ENCODE results near the gene SLC9A1. TPM values are rescaled to one million over a fixed set of nuclear protein-coding genes. Genes with fewer than 3 reads are reported as not detected.

Gene SLC9A1
- polyA plus RNA-seq, 4 donors = 22.3 to 34.0 (median 23.3) TPM

- no peak for DNase-seq (ENCODE audit: low read depth in 4 of 4, low spot score in 2 of 4)
These were observed 2.7 kb downstream of the SLC9A1 start for GRCh38 chr1:27152004-27152828.

- DNase-seq (ENCODE audit: low read depth in 4 of 4, low spot score in 2 of 4) = no peak
These were observed 4.3 kb downstream of the SLC9A1 start for GRCh38 chr1:27150641-27151040.

- no peak for DNase-seq (ENCODE audit: low read depth in 4 of 4, low spot score in 2 of 4)
These were observed 4.7 kb downstream of the SLC9A1 start for GRCh38 chr1:27150183-27150582.

GRCh38 chr1:27149762-27150113 is 5.2 kb downstream of the SLC9A1 start:
- no peak for DNase-seq (ENCODE audit: low read depth in 4 of 4, low spot score in 2 of 4)

GRCh38 chr1:27149084-27149761 is 5.7 kb downstream of the SLC9A1 start:
- DNase-seq (ENCODE audit: low read depth in 4 of 4, low spot score in 2 of 4) = no peak

DNA sequence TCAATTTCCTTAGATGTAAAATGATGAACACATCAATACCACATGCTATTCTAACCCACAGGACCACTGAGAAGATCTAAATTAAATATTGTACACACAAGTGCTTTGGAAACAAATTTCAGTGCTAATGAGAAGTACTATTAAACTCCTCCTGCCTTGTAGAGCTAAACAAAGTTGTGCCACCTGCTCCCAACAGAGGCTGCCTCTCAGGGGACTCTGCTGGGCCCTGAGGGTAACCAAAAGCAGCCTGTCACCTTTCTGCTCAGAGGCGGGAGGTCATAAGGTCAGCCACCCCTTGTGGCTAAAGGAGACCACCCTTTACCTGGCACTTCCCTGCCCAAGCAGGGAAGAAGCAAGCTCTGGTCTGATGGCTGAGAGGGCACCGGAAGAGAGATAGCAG is 6.3 kb downstream of the SLC9A1 start:
- no peak for DNase-seq (ENCODE audit: low read depth in 4 of 4, low spot score in 2 of 4)

GRCh38 chr1:27147842-27148518 is 6.9 kb downstream of the SLC9A1 start:
- no peak for DNase-seq (ENCODE audit: low read depth in 4 of 4, low spot score in 2 of 4)

DNA sequence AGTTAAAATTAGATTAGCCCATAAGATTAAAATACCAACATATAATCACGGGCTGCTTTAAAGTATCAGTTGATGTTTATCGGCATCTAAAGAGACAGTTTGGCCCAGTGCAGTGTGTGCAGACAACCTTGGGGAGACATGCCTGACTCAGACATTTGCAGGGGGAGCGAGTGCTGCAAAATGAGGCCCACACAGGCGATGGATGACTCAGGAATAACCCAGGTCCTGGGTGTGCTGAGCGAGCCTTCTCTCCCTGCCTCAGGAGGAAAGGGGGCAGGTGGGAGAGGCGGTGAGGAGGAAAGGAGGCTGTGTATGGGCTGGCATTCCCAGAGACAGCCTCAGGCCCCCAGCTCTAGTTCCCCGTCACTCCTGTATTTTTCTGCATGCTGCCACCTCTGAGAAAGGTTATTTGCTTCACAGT is 9.0 kb downstream of the SLC9A1 start:
- DNase-seq (ENCODE audit: low read depth in 4 of 4, low spot score in 2 of 4) = no peak

- no peak for DNase-seq (ENCODE audit: low read depth in 4 of 4, low spot score in 2 of 4)
These were observed 9.8 kb downstream of the SLC9A1 start for GRCh38 chr1:27144920-27145661.

GRCh38 chr1:27144049-27144748 is 10.7 kb downstream of the SLC9A1 start:
- DNase-seq (ENCODE audit: low read depth in 4 of 4, low spot score in 2 of 4) = no peak

DNA sequence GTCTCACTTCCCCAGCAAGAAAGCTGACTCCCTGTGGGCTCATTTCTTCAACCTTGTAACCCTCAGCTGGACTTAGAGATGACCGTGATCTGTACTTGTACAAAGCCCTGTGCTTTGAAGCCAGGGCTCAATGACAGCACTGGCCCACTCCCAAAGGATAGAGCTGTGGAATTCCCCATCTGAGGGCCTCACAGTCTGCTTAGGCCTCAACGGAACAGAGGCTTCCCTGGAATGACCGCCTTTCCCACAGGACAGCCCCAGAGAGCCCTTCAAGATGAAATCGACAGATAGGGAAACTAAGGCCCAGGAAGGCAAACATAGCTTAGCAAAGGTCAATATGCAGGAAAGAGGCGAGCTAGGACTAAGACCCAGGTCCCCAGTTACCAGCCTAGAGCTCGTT is 11.5 kb downstream of the SLC9A1 start:
- DNase-seq (ENCODE audit: low read depth in 4 of 4, low spot score in 2 of 4) = no peak

DNA sequence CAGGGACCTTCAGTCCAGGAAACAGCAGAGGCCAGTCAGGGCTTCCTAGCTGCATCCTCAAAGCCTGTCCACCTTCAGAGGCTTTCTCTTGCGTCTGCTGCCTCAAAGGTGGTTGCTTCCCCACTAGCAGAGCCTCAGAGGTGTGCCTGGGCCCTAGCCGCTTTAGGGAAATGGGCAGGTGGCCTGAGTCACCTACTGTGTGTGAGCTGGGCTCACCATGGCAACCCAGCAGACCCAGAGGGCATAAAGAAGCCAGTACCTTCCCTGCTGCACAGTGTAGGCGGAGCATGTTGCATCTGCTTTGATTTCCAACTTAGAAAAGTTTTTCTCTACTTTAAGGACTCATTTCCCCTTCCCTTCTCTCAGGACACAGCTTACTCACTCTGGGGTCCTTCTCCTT is 12.5 kb downstream of the SLC9A1 start:
- no peak for DNase-seq (ENCODE audit: low read depth in 4 of 4, low spot score in 2 of 4)

DNA sequence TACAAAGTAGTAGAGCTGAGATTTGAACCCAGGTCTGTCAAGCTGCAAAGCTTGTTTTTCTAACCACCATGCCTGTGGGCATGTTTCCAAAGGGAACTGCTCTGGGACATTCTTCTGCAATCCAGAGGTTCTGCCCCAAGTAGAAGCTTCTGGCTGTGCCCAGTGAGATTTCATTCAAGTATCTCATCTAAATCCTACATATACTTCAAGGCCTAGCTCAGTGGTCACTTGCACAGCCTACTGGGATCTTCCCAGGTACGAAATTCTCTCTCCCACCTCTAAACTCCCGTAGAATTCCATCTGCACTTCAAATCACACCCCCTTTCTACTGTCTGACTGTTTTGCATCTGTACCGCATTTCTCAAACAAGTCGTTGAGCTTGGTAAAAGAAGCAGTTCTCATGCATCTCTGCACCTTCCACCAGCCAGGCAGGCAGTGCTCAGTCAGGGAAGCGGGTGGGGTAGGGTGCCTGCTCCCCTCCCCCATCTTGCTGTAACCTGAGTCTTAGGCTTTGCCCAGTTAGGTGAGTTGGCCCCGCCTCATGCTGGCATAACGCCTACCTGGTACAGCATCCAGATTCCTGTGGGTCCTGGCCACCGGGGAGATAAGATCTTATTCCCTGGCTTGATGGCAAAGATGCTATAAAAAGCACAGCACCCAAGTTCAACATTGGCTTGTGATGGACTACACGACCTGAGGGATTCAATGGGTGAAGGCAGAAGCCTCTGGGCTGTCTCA is 13.5 kb downstream of the SLC9A1 start:
- no peak for DNase-seq (ENCODE audit: low read depth in 4 of 4, low spot score in 2 of 4)

GRCh38 chr1:27139980-27140379 is 14.9 kb downstream of the SLC9A1 start:
- DNase-seq (ENCODE audit: low read depth in 4 of 4, low spot score in 2 of 4) = no peak

- DNase-seq (ENCODE audit: low read depth in 4 of 4, low spot score in 2 of 4) = no peak
These were observed 16.0 kb downstream of the SLC9A1 start for GRCh38 chr1:27138927-27139326.

DNA sequence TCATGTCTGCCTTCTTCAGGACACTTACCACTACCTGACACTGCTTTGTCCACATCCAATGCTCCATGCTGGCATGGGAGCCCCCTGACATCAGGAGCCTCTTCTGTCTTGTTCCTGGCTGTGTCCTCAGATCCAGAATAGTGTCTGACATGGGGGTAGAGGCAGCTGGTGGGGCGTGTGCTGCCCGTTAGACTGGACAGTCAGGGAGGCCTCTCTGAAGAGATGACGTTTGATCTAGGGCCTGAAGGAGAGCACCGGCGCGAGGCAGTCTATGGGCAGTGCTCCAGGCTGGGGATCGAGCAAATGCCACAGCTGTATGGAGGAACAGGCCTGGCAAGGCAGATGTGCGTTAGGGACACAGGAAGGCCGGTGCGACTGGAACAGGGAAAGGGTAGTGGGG is 16.6 kb downstream of the SLC9A1 start:
- DNase-seq (ENCODE audit: low read depth in 4 of 4, low spot score in 2 of 4) = no peak

GRCh38 chr1:27137544-27138075 is 17.3 kb downstream of the SLC9A1 start:
- DNase-seq (ENCODE audit: low read depth in 4 of 4, low spot score in 2 of 4) = no peak

GRCh38 chr1:27136998-27137542 is 17.9 kb downstream of the SLC9A1 start:
- DNase-seq (ENCODE audit: low read depth in 4 of 4, low spot score in 2 of 4) = no peak

- DNase-seq (ENCODE audit: low read depth in 4 of 4, low spot score in 2 of 4) = no peak
These were observed 18.7 kb downstream of the SLC9A1 start for GRCh38 chr1:27136236-27136551.
